Measurements from ENCODE around the gene GP2.
"Not testable (repeated sequence)": the region's sequence is repeated elsewhere in the genome, so short reads cannot be mapped to it uniquely, and the experiment has no call there.

The GP2 gene

GRCh38 chr16:20323591-20324117 is 3.7 kb downstream of the GP2 start:
- no peak for FAIRE-seq

GRCh38 chr16:20322696-20323095 is 4.6 kb downstream of the GP2 start:
- FAIRE-seq, result no peak

GRCh38 chr16:20321671-20322070 is 5.6 kb downstream of the GP2 start:
- FAIRE-seq, result no peak

- not testable (repeated sequence) for FAIRE-seq
These were observed 6.3 kb downstream of the GP2 start for GRCh38 chr16:20321051-20321450.

GRCh38 chr16:20320592-20320991 is 6.7 kb downstream of the GP2 start:
- FAIRE-seq, result no peak

- no peak for FAIRE-seq
These were observed 7.1 kb downstream of the GP2 start for GRCh38 chr16:20320178-20320577.

- FAIRE-seq, result no peak
These were observed 7.9 kb downstream of the GP2 start for GRCh38 chr16:20319406-20319805.

- FAIRE-seq, result no peak
These were observed 8.9 kb downstream of the GP2 start for GRCh38 chr16:20318437-20318836.

GRCh38 chr16:20318006-20318405 is 9.3 kb downstream of the GP2 start:
- FAIRE-seq, result no peak

- FAIRE-seq, result no peak
These were observed 10.2 kb downstream of the GP2 start for GRCh38 chr16:20317117-20317516.

- no peak for FAIRE-seq
These were observed 10.6 kb downstream of the GP2 start for GRCh38 chr16:20316715-20317114.

GRCh38 chr16:20315764-20316163 is 11.5 kb downstream of the GP2 start:
- FAIRE-seq, result no peak

GRCh38 chr16:20314575-20314974 is 12.7 kb downstream of the GP2 start:
- FAIRE-seq, result no peak

- no peak for FAIRE-seq
These were observed 13.6 kb downstream of the GP2 start for GRCh38 chr16:20313741-20314140.

GRCh38 chr16:20312536-20313095 is 14.7 kb downstream of the GP2 start:
- not testable (repeated sequence) for FAIRE-seq

GRCh38 chr16:20311548-20311947 is 15.8 kb downstream of the GP2 start:
- no peak for FAIRE-seq

GRCh38 chr16:20310421-20311395 is 16.6 kb downstream of the GP2 start:
- FAIRE-seq, result no peak

- FAIRE-seq, result no peak
These were observed 17.5 kb downstream of the GP2 start for GRCh38 chr16:20309786-20310185.

GRCh38 chr16:20308801-20309590 is 18.3 kb downstream of the GP2 start:
- no peak for FAIRE-seq

GRCh38 chr16:20308266-20308665 is 19.0 kb downstream of the GP2 start:
- FAIRE-seq, result no peak

- no peak for FAIRE-seq
These were observed 19.5 kb downstream of the GP2 start for GRCh38 chr16:20307791-20308190.

- no peak for FAIRE-seq
These were observed 20.1 kb downstream of the GP2 start for GRCh38 chr16:20307240-20307671.

- FAIRE-seq, result no peak
These were observed 20.9 kb downstream of the GP2 start for GRCh38 chr16:20306401-20306800.
